Caco-2 (cell line): ENCODE data around the gene SH3TC2. TPM values are rescaled to one million over a fixed set of nuclear protein-coding genes. Genes with fewer than 3 reads are reported as not detected.

ENCODE experiments used
- BruUV-seq: library from RNA; stranded (reverse); fragments of 400-500 nt; replicated peaks from 2 replicates; lab custom pipeline; 2021; lab: Mats Ljungman, UMichigan
- CTCF ChIA-PET: fragments of 300-600 bp; sonication (Branson Sonifier 250); formaldehyde crosslinking; loops from one replicate; lab custom pipeline; 2022; ENCODE audit warnings: antibody characterized with exemption; lab: Charles Lee
- POLR2A ChIA-PET: fragments of 300-600 bp; sonication (Branson Sonifier 250); formaldehyde crosslinking; loops from one replicate; lab custom pipeline; 2022; ENCODE audit warnings: antibody characterized with exemption; lab: Charles Lee
- DNase-seq, 2 experiments: peaks; one replicate each; pipeline versions ENCODE4 v3.0.0 to v3.0.0-alpha.2; 2020 to 2022
- H3K27me3 ChIP-seq: replicated peaks from 2 replicates; pipeline ENCODE4 v1.6.0; 2011; ENCODE audit warnings: low read length; ENCODE audit not compliant: control insufficient read depth, insufficient read depth
- H3K36me3 ChIP-seq: 2 replicates; pipeline ENCODE4 v1.5.1; 2011; ENCODE audit warnings: low read length; ENCODE audit not compliant: control insufficient read depth, insufficient read depth
- H3K4me1 ChIP-seq: fragments of 250-450 bp; sonication (Bioruptor Pico); 2 replicates; pipeline ENCODE4 v1.5.1; 2020; ENCODE audit warnings: mild to moderate bottlenecking
- H3K4me3 ChIP-seq: 2 replicates; pipeline ENCODE4 v1.5.1; 2011; ENCODE audit warnings: low read depth, mild to moderate bottlenecking, control low read depth, low read length
- H3K9me3 ChIP-seq: fragments of 250-450 bp; sonication (Bioruptor Pico); 2 replicates; pipeline ENCODE4 v1.5.1; 2020; ENCODE audit warnings: mild to moderate bottlenecking, moderate library complexity
- H3K27ac Mint-ChIP-seq: one replicate; pipeline ENCODE4 v1.8.0; 2022; ENCODE audit warnings: mixed read lengths; ENCODE audit not compliant: unreplicated experiment
- H3K27me3 Mint-ChIP-seq: one replicate; pipeline ENCODE4 v1.8.0; 2022; ENCODE audit warnings: mixed read lengths; ENCODE audit not compliant: insufficient read depth, unreplicated experiment
- H3K36me3 Mint-ChIP-seq: one replicate; pipeline ENCODE4 v1.8.0; 2022; ENCODE audit warnings: mild to moderate bottlenecking, mixed read lengths; ENCODE audit not compliant: insufficient read depth, unreplicated experiment
- H3K4me1 Mint-ChIP-seq: one replicate; pipeline ENCODE4 v1.8.0; 2022; ENCODE audit warnings: low read depth, mixed read lengths; ENCODE audit not compliant: unreplicated experiment
- H3K4me3 Mint-ChIP-seq: one replicate; pipeline ENCODE4 v1.8.0; 2022; ENCODE audit warnings: mild to moderate bottlenecking, moderate library complexity, mixed read lengths; ENCODE audit not compliant: unreplicated experiment
- H3K9me3 Mint-ChIP-seq: one replicate; pipeline ENCODE4 v1.8.0; 2022; ENCODE audit warnings: mixed read lengths; ENCODE audit not compliant: unreplicated experiment
- intact Hi-C: fragments of 100-400 bp; cut with micrococcal nuclease; formaldehyde crosslinking; loops from one replicate; pipeline ENCODE4 v1.10.0; 2022; ENCODE audit not compliant: unreplicated experiment
- total RNA-seq: library from RNA; stranded (reverse); gene quantifications from 2 replicates; pipeline ENCODE4 v1.2.3, GENCODE V29; 2022
- TF ChIP-seq, protein P1 (sequence below), 2 experiments: fragments of 200-600 bp in 1 of 2; IDR thresholded peaks; 1 replicate in 1 of 2; 2 replicates in 1 of 2; pipeline versions ENCODE4 v1.5.1 to v1.8.0; 2011 to 2022; ENCODE audit warnings: antibody characterized with exemption in 1 of 2, control low read depth in 1 of 2, inconsistent platforms in 1 of 2, low read depth in 1 of 2, low read length in 1 of 2, mild to moderate bottlenecking in 1 of 2, moderate library complexity in 1 of 2; ENCODE audit not compliant: insufficient read depth in 1 of 2, severe bottlenecking in 1 of 2, unreplicated experiment in 1 of 2

SH3TC2 gene
- total RNA-seq, 1 experiment from 2014 or later: 5.8 TPM

DNA sequence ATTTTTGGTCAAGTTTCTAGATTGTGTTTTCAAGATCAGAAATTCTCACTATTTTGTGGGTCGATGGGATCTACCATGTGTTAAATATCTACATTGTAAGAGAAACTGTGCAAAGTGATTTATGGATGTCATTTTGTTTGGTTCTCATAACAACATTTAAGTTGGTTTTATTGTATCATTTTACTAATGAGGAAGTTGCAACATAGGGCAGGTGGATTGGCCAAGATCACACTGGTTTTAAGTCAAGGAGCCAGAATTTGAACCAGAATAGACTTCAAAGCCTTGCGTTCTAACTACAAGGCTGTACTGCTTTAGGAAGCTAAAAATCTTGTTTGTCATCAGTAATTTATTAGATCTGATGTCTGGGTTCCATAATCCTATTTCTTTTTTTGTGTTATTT, 23.4 kb downstream of the SH3TC2 start:
- Histone ChIP-seq H3K4me1 (no peaks in the 10 kb centered on the region), H3K4me3 (no peak overlapping the region), H3K36me3 (no peaks in the 10 kb centered on the region), H3K9me3 (no peaks in the 10 kb centered on the region), H3K27me3 (no peaks in the 10 kb centered on the region)
- POLR2A ChIA-PET: no interaction called here
- Mint-ChIP-seq H3K9me3 (no peaks in the 10 kb centered on the region), H3K36me3 (no peaks in the 10 kb centered on the region), H3K4me3 (no peak overlapping the region), H3K4me1 (no peaks in the 10 kb centered on the region), H3K27me3 (no peaks in the 10 kb centered on the region), H3K27ac (no peak overlapping the region)
- no peak for DNase-seq
- TF ChIP-seq, protein P1, sequence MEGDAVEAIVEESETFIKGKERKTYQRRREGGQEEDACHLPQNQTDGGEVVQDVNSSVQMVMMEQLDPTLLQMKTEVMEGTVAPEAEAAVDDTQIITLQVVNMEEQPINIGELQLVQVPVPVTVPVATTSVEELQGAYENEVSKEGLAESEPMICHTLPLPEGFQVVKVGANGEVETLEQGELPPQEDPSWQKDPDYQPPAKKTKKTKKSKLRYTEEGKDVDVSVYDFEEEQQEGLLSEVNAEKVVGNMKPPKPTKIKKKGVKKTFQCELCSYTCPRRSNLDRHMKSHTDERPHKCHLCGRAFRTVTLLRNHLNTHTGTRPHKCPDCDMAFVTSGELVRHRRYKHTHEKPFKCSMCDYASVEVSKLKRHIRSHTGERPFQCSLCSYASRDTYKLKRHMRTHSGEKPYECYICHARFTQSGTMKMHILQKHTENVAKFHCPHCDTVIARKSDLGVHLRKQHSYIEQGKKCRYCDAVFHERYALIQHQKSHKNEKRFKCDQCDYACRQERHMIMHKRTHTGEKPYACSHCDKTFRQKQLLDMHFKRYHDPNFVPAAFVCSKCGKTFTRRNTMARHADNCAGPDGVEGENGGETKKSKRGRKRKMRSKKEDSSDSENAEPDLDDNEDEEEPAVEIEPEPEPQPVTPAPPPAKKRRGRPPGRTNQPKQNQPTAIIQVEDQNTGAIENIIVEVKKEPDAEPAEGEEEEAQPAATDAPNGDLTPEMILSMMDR (IDR thresholded peaks at IDR 0.05; ENCODE audit: insufficient read depth in 1 of 2, low read depth in 1 of 2, low read length in 1 of 2, severe bottlenecking in 1 of 2, unreplicated experiment in 1 of 2): no peak
- BruUV-seq: no TSS peak
- CTCF ChIA-PET: no interaction called here
- intact Hi-C loops: no loop called here

DNA sequence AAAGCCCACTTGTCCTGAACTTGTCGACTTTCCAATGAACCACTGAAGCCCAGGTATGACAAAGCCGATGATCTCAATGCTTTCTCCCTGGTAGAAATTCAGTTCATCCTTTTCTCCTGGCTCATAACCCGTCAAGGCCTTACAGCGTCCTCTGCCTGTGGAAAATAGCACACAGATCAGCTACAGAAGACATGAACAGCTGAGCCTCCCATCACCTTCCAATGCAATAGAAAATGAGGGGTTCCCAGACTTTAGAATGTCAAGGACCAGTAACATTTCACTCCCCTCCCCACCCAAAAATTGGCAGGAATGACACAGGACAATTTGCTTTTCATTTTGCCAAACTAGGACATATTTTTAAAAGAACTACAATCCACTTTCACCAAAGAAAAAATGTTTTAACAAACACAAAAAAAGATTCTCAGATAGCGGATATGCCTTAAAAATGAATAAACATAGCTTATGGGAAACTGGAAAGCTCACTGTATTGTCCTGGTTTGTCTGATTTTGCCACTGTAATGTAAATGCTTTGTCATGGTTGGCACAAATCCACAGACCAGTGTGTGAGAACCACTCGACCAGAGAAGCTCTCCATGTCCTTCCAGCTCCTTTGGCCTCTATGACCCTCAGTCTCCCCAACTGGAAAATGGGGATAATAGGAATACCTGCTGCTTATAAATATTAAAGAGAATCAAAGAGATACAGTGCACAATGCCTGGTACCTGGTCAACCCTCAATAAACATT, 24.4 kb downstream of the SH3TC2 start:
- POLR2A ChIA-PET: no interaction called here
- no peaks in the 10 kb centered on the region for H3K36me3 Mint-ChIP-seq
- H3K4me3 ChIP-seq: no peak overlapping the region
- TF ChIP-seq, protein P1 (IDR thresholded peaks at IDR 0.05; ENCODE audit: insufficient read depth in 1 of 2, low read depth in 1 of 2, low read length in 1 of 2, severe bottlenecking in 1 of 2, unreplicated experiment in 1 of 2): no peak
- no peaks in the 10 kb centered on the region for H3K4me1 ChIP-seq
- no peaks in the 10 kb centered on the region for H3K27me3 ChIP-seq
- no peaks in the 10 kb centered on the region for H3K9me3 Mint-ChIP-seq
- no peak overlapping the region for H3K27ac Mint-ChIP-seq
- intact Hi-C loops: no loop called here
- H3K36me3 ChIP-seq: no peaks in the 10 kb centered on the region
- BruUV-seq: no TSS peak
- no peaks in the 10 kb centered on the region for H3K9me3 ChIP-seq
- H3K4me1 Mint-ChIP-seq: no peaks in the 10 kb centered on the region
- H3K27me3 Mint-ChIP-seq: peaks cover 3% of the 10 kb centered on the region
- CTCF ChIA-PET: interaction anchor here (0.7 kb wide), 1 partner anchor 297 kb away, joined by 3 read pairs; no protein-coding TSS in a partner anchor
- H3K4me3 Mint-ChIP-seq: no peak overlapping the region
- no peak for DNase-seq

DNA sequence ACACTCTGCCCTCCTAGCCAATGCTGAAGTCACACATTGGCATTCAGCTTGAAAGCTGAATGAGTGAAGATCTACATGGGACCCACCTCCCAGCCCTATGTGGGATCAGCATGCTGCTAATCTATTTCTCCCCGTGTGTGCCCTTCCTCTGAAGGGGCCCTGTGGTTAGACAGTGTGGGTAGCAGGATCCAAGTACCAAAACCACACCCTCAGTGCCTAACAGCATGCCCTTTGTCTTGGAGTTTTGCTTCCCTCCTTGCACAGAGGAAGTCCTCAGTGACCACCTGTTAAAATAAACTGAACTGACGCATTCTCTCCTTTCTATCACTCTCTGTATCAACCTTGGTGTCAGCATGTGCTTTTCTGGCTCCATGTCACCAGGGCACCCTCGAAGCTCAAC, 25.0 kb downstream of the SH3TC2 start:
- H3K36me3 ChIP-seq: no peaks in the 10 kb centered on the region
- TF ChIP-seq, protein P1 (IDR thresholded peaks at IDR 0.05; ENCODE audit: insufficient read depth in 1 of 2, low read depth in 1 of 2, low read length in 1 of 2, severe bottlenecking in 1 of 2, unreplicated experiment in 1 of 2): no peak
- POLR2A ChIA-PET: no interaction called here
- Mint-ChIP-seq H3K9me3 (no peaks in the 10 kb centered on the region), H3K4me3 (no peak overlapping the region), H3K36me3 (no peaks in the 10 kb centered on the region), H3K27me3 (peaks cover 3% of the 10 kb centered on the region), H3K4me1 (no peaks in the 10 kb centered on the region), H3K27ac (no peak overlapping the region)
- no peaks in the 10 kb centered on the region for H3K27me3 ChIP-seq
- H3K9me3 ChIP-seq: no peaks in the 10 kb centered on the region
- BruUV-seq: no TSS peak
- no peak overlapping the region for H3K4me3 ChIP-seq
- DNase-seq: no peak
- H3K4me1 ChIP-seq: no peaks in the 10 kb centered on the region
- CTCF ChIA-PET: no interaction called here
- intact Hi-C loops: no loop called here
